ENCODE measurements around the gene GRHL3.

GRHL3 gene

DNA sequence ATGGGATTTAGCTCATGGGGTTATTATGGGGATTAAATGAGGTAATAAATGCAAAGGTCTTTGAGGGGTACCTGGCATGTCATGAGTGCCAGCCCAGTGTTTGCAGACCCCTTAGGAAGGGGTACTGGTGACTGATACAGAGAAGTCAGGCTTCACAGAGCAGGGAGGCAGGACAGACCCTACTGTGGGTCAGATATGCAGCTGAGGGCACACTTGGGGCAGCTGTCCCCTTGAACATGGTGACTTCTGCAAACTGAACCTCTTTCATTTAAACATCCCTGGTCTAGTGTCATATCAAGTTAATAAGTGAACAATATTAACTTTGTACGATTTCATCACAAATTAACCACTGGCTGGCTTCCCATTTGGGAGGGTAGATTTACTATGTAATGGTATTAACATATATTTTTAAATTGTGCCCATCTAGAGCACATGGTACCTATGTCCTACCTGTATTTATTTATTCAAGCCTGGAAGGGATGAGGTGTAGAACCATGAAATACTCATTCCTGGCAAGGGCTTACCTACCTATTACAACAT is 68.5 kb downstream of the GRHL3 start:
- no peak overlapping the region for H3K27ac ChIP-seq
- TF ChIP-seq ZFX (IDR thresholded peaks at IDR 0.05; ENCODE audit: borderline replicate concordance): no peak
- TF ChIP-seq CTCF (IDR thresholded peaks at IDR 0.05): no peak

- TF ChIP-seq ZFX (IDR thresholded peaks at IDR 0.05; ENCODE audit: borderline replicate concordance): no peak
- TF ChIP-seq CTCF (IDR thresholded peaks at IDR 0.05): no peak
- no peak overlapping the region for H3K27ac ChIP-seq
These were observed 69.3 kb downstream of the GRHL3 start for GRCh38 chr1:24388331-24388885.

GRCh38 chr1:24389231-24389678 is 70.1 kb downstream of the GRHL3 start:
- no peak for TF ChIP-seq ZFX (IDR thresholded peaks at IDR 0.05; ENCODE audit: borderline replicate concordance)
- TF ChIP-seq CTCF (IDR thresholded peaks at IDR 0.05): no peak
- H3K27ac ChIP-seq: no peak overlapping the region

- no peak overlapping the region for H3K27ac ChIP-seq
- TF ChIP-seq ZFX (IDR thresholded peaks at IDR 0.05; ENCODE audit: borderline replicate concordance): no peak
- peak; percentile 96 for TF ChIP-seq CTCF (IDR thresholded peaks at IDR 0.05)
These were observed 72.0 kb downstream of the GRHL3 start for GRCh38 chr1:24390924-24391782.

GRCh38 chr1:24391882-24392603 is 72.9 kb downstream of the GRHL3 start:
- no peak overlapping the region for H3K27ac ChIP-seq
- no peak for TF ChIP-seq ZFX (IDR thresholded peaks at IDR 0.05; ENCODE audit: borderline replicate concordance)
- TF ChIP-seq CTCF (IDR thresholded peaks at IDR 0.05): peak; percentile 84

- no peak overlapping the region for H3K27ac ChIP-seq
- TF ChIP-seq ZFX (IDR thresholded peaks at IDR 0.05; ENCODE audit: borderline replicate concordance) (no peak), CTCF (IDR thresholded peaks at IDR 0.05) (peak; percentile 49)
These were observed 73.4 kb downstream of the GRHL3 start for GRCh38 chr1:24392604-24392946.

Measured in 22Rv1 (cell line).